ENCODE data around the gene COL17A1.

Gene COL17A1

DNA sequence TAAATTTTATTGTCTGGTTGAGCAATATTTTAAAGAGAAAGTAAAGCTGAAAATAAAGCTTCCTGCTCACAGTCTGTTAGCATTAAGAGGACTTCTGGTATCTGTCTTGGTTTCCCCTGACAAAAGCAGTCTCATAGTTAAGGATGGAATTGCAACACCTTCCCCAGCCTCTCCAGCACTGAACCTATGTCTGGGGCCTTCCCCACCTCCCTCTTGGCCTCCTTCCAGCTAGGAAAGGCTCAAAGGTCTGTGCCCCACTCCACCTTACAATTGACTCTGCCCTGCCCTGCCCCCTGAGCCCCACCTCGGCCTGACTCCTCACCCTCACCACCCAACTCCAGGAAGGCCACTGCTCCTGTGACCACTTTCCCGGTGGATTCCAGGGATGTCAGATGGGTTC is 33.2 kb downstream of the COL17A1 start:
- DNase-seq (ENCODE audit: low read depth in 2 of 2): no peak

- DNase-seq (ENCODE audit: low read depth in 2 of 2): no peak
These were observed 36.0 kb downstream of the COL17A1 start for GRCh38 chr10:104049504-104050250.

DNA sequence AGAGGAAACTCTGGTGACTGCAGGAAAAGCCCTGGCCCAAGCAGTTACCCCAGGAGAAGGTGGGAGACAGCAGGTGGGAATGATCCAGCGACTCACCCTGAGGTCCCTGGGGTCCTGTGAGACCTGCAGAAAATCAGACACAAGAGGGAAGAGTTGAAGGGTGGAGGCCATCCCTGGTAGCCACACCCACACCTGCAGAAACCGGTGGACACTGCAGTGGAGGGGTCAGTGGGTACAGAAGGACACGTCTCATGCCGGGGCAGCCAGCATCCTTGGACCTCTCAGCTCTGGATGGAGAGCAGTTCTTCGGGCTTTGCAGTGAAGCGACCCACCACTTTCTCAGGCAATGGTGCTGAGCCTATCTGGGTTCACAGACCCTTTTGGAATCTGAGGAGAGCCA is 39.0 kb downstream of the COL17A1 start:
- no peak for DNase-seq (ENCODE audit: low read depth in 2 of 2)

GRCh38 chr10:104045151-104046089 is 40.3 kb downstream of the COL17A1 start:
- DNase-seq (ENCODE audit: low read depth in 2 of 2): no peak

GRCh38 chr10:104043854-104044253 is 41.8 kb downstream of the COL17A1 start:
- DNase-seq (ENCODE audit: low read depth in 2 of 2): no peak

DNA sequence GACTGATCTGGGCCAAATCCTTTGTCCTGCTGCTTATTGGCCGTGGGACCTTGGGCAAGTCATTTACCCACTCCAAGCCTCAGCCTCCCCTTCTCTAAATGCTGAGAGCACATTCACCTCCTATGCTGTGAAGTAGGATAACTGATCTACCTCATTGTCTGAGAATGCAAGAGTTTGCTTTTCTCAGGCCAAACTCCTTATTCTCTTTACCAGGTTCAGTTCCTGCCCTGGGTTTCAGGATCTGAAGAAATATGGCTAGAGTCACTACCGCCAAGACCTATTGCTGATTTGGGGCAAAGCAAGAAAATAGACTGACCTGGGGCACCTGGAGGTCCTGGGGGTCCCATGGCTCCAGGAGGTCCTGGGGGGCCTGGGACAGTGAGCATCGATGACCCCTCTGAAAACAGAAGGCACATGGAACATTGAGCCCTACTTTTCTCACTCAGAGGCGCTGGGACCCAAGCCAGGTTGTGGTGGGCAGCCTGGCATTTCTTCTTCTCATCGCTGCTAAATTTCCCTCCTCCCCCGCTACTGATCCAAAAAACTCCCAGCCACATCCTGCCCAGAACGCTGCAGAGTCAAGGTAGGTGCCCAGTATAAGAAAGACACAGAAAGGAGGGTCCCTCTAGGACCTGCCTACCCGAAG is 42.4 kb downstream of the COL17A1 start:
- no peak for DNase-seq (ENCODE audit: low read depth in 2 of 2)

GRCh38 chr10:104041891-104042535 is 43.7 kb downstream of the COL17A1 start:
- no peak for DNase-seq (ENCODE audit: low read depth in 2 of 2)

GRCh38 chr10:104040862-104041789 is 44.6 kb downstream of the COL17A1 start:
- no peak for DNase-seq (ENCODE audit: low read depth in 2 of 2)

DNA sequence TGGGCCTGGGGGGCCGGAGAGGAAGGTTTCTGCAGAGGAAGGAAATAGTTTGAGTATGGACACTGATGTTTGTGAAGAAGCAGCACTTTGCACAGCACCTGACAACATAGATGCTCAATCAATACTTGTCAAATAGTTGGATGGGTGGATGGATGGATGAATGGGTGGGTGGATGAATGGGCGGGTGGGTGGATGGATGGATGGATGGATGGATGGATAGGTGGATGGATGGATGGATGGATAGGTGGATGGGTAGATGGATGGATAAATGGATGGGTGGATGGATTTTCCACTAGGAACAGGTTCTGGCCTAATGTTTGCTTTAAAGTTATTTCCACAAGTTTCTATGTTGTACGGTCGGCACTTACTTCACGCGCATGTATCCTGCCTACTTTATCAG is 45.3 kb downstream of the COL17A1 start:
- DNase-seq (ENCODE audit: low read depth in 2 of 2): no peak

DNA sequence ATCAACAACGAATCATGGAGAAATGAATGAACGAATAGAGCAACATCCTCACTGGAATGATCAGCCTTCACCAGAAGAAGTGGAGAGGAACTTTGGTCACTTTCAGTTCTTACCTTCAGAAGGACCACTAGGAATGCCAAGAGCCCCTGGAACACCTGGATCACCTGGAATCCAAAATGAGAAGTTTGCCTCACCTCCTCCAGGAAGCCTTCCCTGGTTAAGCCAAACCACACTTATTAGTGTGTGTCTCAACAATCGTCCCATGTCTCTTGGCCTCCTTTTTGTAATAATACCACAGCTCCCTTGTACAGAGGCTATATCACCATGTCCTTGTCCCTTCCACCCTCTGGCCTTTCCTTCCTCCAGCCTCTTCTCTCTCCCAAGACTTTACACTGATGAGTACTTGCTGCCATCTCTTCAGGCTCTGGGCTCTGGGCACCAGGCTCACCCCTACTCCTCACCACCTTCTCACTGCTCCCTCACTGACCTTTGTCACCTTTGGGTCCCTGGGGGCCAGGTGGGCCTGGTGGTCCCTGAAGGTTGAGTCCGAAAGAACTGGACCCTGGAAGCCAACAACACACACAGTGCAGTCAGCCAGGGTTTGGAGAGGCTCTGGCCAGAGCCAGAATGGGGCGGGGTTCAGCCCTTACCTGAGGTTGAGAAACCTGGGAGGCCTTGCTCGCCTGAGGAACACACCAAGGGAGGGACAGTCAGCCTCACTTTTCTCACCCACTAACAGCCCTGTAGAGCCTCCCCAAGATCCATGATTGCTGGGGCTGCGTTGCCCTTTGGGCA is 46.5 kb downstream of the COL17A1 start:
- no peak for DNase-seq (ENCODE audit: low read depth in 2 of 2)

GRCh38 chr10:104038537-104038936 is 47.1 kb downstream of the COL17A1 start:
- no peak for DNase-seq (ENCODE audit: low read depth in 2 of 2)

GRCh38 chr10:104037261-104037951 is 48.3 kb downstream of the COL17A1 start:
- no peak for DNase-seq (ENCODE audit: low read depth in 2 of 2)

- no peak for DNase-seq (ENCODE audit: low read depth in 2 of 2)
These were observed 49.0 kb downstream of the COL17A1 start for GRCh38 chr10:104036518-104037260.

- no peak for DNase-seq (ENCODE audit: low read depth in 2 of 2)
These were observed 49.7 kb downstream of the COL17A1 start for GRCh38 chr10:104036069-104036384.

DNA sequence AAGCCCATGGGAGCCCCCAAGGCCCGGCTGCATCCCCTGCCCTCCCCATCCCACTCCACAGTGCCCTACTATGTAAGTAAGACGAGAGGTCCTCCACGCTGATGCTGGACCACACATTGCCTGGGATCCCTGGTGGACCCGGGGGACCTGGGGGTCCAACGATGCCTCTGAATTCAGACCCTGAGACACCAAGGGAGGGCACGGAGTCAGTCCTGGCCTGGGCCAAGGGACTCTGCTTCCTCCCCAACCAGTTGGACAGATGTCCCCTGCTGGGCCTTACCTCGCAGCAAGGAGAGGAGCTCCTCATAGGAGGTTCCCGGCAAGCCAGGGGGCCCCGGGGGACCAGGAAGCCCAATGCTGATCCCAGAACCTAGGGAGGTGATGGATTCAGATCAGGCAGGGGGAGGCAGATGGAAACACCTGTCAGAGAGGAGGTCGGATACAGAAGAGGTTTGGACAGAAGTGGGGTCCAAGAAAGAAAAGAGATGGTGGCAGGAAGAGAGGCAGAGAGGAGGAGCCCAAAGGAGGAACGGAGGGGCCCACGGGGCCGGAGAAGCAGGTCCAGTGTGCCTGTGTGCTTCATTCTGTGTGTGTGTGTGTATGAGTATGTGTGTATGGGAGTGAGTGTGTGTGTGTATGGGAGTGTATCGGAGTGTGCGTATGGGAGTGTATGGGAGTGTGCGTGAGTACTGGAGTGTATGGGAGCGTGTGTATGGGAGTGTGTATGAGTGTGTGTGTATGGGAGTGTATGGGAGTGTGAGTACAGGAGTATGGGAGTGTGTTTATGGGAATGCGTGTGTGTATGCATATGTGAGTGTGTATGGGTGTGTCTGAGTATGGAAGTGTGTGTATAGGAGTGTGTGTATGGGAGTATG is 50.2 kb downstream of the COL17A1 start:
- DNase-seq (ENCODE audit: low read depth in 2 of 2): no peak

DNA sequence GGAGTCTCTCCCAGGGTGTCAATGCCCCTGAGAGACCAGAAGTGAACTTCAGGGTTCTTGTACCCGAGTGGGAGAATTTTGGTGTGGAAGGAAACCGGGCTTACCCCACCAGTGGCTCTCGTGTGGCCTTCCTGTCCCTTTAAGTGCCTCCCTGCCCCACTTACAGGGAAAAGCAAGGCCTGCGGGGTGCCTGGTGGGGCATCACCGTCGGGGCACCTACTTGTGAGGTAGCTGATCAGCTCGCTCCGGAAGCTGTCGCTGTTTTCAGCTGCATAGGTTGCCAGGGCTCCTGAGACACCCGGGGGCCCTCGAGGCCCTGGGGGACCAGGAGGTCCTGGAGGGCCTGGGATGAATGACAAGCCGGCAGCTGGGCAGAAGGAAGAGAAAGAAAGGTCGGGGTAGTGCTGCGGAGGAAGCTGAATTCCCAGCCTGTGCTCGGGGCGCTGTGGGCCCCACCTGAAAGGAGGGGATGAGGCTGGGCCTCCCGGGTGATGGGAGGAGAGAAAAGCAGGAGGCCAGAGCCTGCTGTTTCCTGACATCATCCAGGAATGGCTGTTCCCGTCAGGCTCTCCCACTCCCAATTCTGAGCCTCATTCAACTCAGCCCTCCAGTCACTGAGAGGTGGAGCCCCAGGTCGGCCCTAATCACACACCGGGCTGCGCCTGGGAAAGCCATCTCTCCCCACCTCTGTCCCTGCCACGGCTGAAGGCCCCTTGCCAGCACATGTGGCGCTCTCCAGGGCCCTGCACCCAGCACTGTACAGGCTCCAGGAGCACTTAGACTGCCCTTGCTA is 51.1 kb downstream of the COL17A1 start:
- no peak for DNase-seq (ENCODE audit: low read depth in 2 of 2)

- DNase-seq (ENCODE audit: low read depth in 2 of 2): no peak
These were observed 51.7 kb downstream of the COL17A1 start for GRCh38 chr10:104033966-104034365.

All from activated CD8-positive, alpha-beta memory T cell treated with anti-CD3 and anti-CD28 coated beads for 4 hours (primary cell).